Camera-type eye (tissue), 1 donor: ENCODE measurements around the gene SPRING1. TPM values are rescaled to one million over a fixed set of nuclear protein-coding genes. Genes with fewer than 3 reads are reported as not detected.

ENCODE experiments used
- total RNA-seq: library from RNA; depleted of rRNA; stranded (reverse); fragments of >200 nt; gene quantifications from one replicate; pipeline ENCODE4 v1.2.3, GENCODE V29; 2014

Gene SPRING1, protein sequence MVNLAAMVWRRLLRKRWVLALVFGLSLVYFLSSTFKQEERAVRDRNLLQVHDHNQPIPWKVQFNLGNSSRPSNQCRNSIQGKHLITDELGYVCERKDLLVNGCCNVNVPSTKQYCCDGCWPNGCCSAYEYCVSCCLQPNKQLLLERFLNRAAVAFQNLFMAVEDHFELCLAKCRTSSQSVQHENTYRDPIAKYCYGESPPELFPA
- total RNA-seq = 46.3 TPM

DNA sequence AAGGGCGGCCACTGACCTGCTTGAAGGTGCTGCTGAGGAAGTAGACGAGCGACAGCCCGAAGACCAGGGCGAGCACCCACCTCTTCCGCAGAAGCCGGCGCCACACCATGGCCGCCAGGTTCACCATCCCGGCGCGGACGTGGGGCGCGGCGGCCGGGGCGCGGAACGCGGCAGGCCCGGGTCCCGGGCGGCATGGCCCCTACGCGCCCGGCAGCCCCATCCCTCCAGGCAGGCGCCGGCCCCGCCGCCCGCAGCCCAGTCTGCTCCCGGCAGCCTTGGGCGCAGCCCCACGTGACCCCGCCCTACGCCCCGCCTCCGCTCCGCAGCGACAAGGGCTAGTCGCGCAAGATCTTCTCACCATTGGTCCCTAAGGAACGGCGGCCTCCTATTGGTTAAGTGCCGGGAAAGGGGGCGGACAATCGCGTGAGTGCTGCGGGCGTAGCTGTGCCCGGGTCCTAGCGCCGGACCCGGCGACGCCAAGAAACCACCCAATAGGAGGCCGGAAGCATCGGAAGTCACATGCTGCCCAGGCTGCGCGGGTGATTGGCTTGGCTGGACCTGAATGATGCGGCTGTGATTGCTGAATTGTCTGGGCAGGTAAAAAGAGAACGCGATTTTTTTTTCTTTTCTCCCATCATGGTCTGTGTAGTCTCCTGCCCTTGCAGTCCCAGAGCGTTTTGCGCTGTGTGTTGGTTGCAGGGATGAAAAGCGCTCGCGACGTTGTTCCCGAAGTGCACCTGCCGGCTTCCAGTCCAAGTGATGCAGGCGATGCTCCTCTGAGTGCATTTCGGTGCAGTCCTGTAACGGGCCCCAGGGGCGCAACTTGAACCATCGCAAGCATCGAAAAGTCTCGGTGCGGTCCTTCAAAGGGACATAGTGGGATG is at the start of gene SPRING1, which contains the start of gene RNFT2:
Gene SPRING1 (minus strand): TSS at position 296 of the 884 bp plus-strand sequence. CDS start 169 bp downstream, at position 127.
Gene RNFT2 (plus strand): TSS at position 542 of the 884 bp plus-strand sequence. CDS start 2,183 bp downstream, outside the sequence.

Other genes starting within 250 kb of the SPRING1 start
- 1.5 TPM for gene MAP1LC3B2, start 178.7 kb downstream of the SPRING1 start, total RNA-seq
- 23.0 TPM for gene RNFT2, start 246 bp upstream of the SPRING1 start, total RNA-seq
- 0.60 TPM for gene HRK, start 143.4 kb upstream of the SPRING1 start, total RNA-seq
- 29.2 TPM for gene FBXW8, start 172.9 kb upstream of the SPRING1 start, total RNA-seq